Mesendoderm (in vitro differentiated cells): Measurements from ENCODE around the gene YPEL3.

ENCODE experiments used
- DNase-seq: peaks from one replicate; pipeline ENCODE4 v3.0.0; 2013
- H2AK5ac ChIP-seq: 2 replicates; pipeline ENCODE4 v1.6.1; 2013; ENCODE audit warnings: low read length, inconsistent platforms
- H2BK120ac ChIP-seq: 2 replicates; pipeline ENCODE4 v1.6.1; 2013; ENCODE audit warnings: low read depth, mild to moderate bottlenecking, low read length, moderate library complexity, mixed read lengths
- H2BK15ac ChIP-seq: replicated peaks from 2 replicates; pipeline ENCODE4 v1.6.1; 2013; ENCODE audit warnings: low read depth, mild to moderate bottlenecking, moderate library complexity
- H2BK5ac ChIP-seq: 2 replicates; pipeline ENCODE4 v1.6.1; 2013; ENCODE audit warnings: low read length, inconsistent platforms
- H3K18ac ChIP-seq: 2 replicates; pipeline ENCODE4 v1.6.1; 2013; ENCODE audit warnings: mild to moderate bottlenecking, low read length, mixed read lengths
- H3K23ac ChIP-seq: one replicate; pipeline ENCODE4 v1.6.1; 2013; ENCODE audit warnings: low read length
- H3K27ac ChIP-seq: 2 replicates; pipeline ENCODE4 v1.5.1; 2013; ENCODE audit warnings: low read depth, mild to moderate bottlenecking, inconsistent platforms, low read length, moderate library complexity
- H3K27me3 ChIP-seq: 2 replicates; pipeline ENCODE4 v1.6.1; 2013; ENCODE audit warnings: low read length, control low read depth, mild to moderate bottlenecking, inconsistent platforms; ENCODE audit not compliant: insufficient read depth, poor library complexity
- H3K36me3 ChIP-seq: 2 replicates; pipeline ENCODE4 v1.6.1; 2013; ENCODE audit warnings: low read length, inconsistent platforms; ENCODE audit not compliant: control insufficient read depth, insufficient read depth
- H3K4ac ChIP-seq: one replicate; pipeline ENCODE4 v1.6.1; 2013; ENCODE audit warnings: low read depth, mild to moderate bottlenecking, low read length, moderate library complexity
- H3K4me1 ChIP-seq: 2 replicates; pipeline ENCODE4 v1.6.1; 2013; ENCODE audit warnings: low read depth, low read length, inconsistent platforms; ENCODE audit not compliant: control insufficient read depth
- H3K4me2 ChIP-seq: 2 replicates; pipeline ENCODE4 v1.6.1; 2013; ENCODE audit warnings: low read length
- H3K4me3 ChIP-seq: 2 replicates; pipeline ENCODE4 v1.5.1; 2013; ENCODE audit warnings: mild to moderate bottlenecking, low read length
- H3K56ac ChIP-seq: one replicate; pipeline ENCODE4 v1.6.1; 2013; ENCODE audit warnings: low read length
- H3K79me1 ChIP-seq: 2 replicates; pipeline ENCODE4 v1.6.1; 2013; ENCODE audit warnings: low read length, inconsistent platforms
- H3K79me2 ChIP-seq: 2 replicates; pipeline ENCODE4 v1.6.1; 2013; ENCODE audit warnings: mild to moderate bottlenecking, low read length; ENCODE audit not compliant: control insufficient read depth, insufficient read depth
- H3K9ac ChIP-seq: 2 replicates; pipeline ENCODE4 v1.6.1; 2013; ENCODE audit warnings: low read length, inconsistent platforms
- H4K5ac ChIP-seq: one replicate; pipeline ENCODE4 v1.6.1; 2013; ENCODE audit warnings: low read length
- H4K8ac ChIP-seq: one replicate; pipeline ENCODE4 v1.6.1; 2013; ENCODE audit warnings: low read depth, mild to moderate bottlenecking, control low read depth, low read length, moderate library complexity
- WGBS: extraction: QIAGEN DNeasy Blood & Tissue Kit; methylation state at CpG from one replicate; pipeline ENCODE4 v1.1.7; 2013; ENCODE audit warnings: low lambda C conversion rate, missing lambda C conversion rate; ENCODE audit not compliant: insufficient coverage; ENCODE audit errors: extremely low coverage; 5-methylcytosine and 5-hydroxymethylcytosine counted together

YPEL3 gene

DNA sequence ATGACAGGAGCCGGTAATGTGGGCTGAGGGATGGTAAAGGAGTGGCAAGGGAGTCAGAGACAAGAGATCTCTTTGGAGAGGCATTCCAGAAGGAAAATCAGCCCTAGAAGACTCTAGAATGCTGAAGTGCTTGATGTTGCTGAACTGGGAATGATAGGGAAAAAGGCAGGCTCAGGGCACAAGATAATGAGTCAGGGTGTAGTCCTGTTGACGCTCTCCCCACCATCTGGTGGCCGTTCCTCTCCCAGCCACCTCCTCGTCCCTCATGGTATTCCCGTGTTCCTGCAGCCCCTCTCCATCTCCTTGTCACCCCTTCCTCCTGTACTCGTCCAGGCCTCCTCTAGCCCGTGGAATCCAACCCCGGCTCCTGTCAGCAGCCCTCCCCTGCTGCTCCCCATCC lies 41.6 kb downstream of the YPEL3 start:
- Histone ChIP-seq H3K4me2 (no peak overlapping the region), H2AK5ac (no peak overlapping the region), H3K4ac (no peak overlapping the region), H3K9ac (no peak overlapping the region), H4K5ac (no peak overlapping the region), H2BK5ac (no peak overlapping the region), H3K4me3 (no peak overlapping the region), H2BK120ac (no peak overlapping the region), H3K79me1 (no peaks in the 10 kb centered on the region), H3K79me2 (no peaks in the 10 kb centered on the region), H3K23ac (no peak overlapping the region), H3K18ac (no peak overlapping the region), H3K27ac (no peak overlapping the region), H4K8ac (no peak overlapping the region), H3K4me1 (no peaks in the 10 kb centered on the region), H3K36me3 (no peaks in the 10 kb centered on the region), H2BK15ac (no peak overlapping the region), H3K27me3 (no peaks in the 10 kb centered on the region), H3K56ac (no peak overlapping the region)
- DNase-seq = peak; percentile 26
- WGBS = no CpG with 5 or more reads among the region's 8 CpGs

DNA sequence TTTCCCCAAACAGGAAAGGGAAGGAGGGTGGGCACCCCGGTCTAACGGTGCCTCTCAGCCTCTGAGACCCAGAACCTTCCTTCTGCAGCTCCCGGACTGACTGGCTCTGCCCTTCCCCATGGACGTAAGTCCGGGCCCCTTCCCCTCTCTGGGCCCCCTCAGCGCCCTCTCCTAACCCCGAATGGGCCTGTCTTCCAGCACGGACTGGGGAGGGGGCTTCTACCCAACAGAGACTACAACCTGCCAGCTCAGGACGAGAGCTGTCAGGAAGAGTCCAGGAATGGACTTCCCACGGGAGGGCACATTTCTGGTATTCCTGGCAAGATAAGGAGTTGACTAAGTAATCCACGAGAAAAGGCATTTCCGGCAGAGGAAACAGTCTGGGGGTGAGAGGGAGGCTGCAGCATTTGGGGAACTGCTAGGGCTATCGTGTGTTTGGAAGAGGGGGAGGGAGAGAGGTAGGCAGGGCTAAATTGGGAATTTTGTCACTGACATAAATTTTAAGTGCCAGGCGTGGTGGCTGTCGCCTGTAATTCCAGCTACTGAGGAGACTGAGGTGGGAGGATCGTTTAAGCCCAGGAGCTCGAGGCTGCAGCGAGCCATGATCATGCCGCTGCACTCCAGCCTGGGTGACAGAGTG lies 42.5 kb downstream of the YPEL3 start:
- H4K8ac ChIP-seq = no peak overlapping the region
- H4K5ac ChIP-seq = no peak overlapping the region
- DNase-seq = peak; percentile 86
- peak overlapping the region; percentile 85 for H3K56ac ChIP-seq
- H2BK5ac ChIP-seq = no peak overlapping the region
- no peaks in the 10 kb centered on the region for H3K79me1 ChIP-seq
- H2BK120ac ChIP-seq = no peak overlapping the region
- no peak overlapping the region for H2BK15ac ChIP-seq
- H3K4me2 ChIP-seq = peak overlapping the region; percentile 59
- H3K23ac ChIP-seq = no peak overlapping the region
- H3K27ac ChIP-seq = no peak overlapping the region
- H3K4me1 ChIP-seq = no peaks in the 10 kb centered on the region
- H3K79me2 ChIP-seq = no peaks in the 10 kb centered on the region
- no peaks in the 10 kb centered on the region for H3K27me3 ChIP-seq
- H3K9ac ChIP-seq = peak overlapping the region; percentile 60
- H2AK5ac ChIP-seq = no peak overlapping the region
- no peak overlapping the region for H3K4ac ChIP-seq
- H3K4me3 ChIP-seq = peak overlapping the region; percentile 55
- H3K36me3 ChIP-seq = no peaks in the 10 kb centered on the region
- no CpG with 5 or more reads among the region's 19 CpGs for WGBS
- no peak overlapping the region for H3K18ac ChIP-seq

DNA sequence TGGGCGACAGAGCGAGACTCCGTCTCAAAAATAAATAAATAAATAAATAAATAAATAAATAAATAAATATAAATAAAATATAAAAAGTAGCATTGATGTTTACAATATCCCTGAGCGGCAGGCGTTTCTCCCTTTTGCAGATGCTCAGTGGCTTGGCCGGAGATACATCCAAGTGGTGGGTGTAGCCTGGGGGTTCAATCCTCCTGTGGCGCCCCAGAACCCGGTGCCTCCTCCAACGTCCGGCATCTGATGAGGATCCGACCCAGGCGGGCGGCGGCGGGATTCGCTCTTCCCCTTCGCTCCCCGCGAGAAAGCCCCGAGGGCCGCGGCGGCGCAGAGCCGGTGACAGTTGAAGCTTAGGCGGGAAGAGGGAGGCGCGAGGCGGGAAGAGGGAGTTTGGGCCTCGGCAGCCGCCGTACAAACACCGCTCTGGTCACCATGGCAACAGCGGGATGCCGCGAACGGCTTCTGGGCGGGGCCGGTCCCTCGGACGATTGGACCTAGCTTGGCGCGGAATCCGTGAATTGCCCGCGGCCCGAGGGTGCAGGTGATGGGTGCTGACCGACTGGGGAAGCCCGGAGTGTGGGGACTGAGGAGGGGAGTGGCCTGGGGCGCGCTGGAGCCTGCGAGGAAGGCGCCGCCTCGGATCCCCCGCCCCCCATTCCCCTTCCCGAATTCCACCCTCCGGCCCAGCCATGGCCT lies 43.2 kb downstream of the YPEL3 start:
- Histone ChIP-seq H2BK120ac (peak overlapping the region; percentile 89), H3K56ac (peak overlapping the region; percentile 85), H2AK5ac (no peak overlapping the region), H3K4me1 (no peaks in the 10 kb centered on the region), H2BK15ac (no peak overlapping the region), H3K79me1 (no peaks in the 10 kb centered on the region), H3K18ac (peak overlapping the region; percentile 54), H3K4me3 (peak overlapping the region; percentile 55), H3K4ac (no peak overlapping the region), H3K9ac (peak overlapping the region; percentile 65), H3K4me2 (peak overlapping the region; percentile 59), H3K79me2 (no peaks in the 10 kb centered on the region), H4K8ac (no peak overlapping the region), H3K36me3 (no peaks in the 10 kb centered on the region), H3K27ac (no peak overlapping the region), H2BK5ac (no peak overlapping the region), H3K27me3 (no peaks in the 10 kb centered on the region), H3K23ac (no peak overlapping the region), H4K5ac (no peak overlapping the region)
- no CpG with 5 or more reads among the region's 58 CpGs for WGBS
- peak; percentile 94 for DNase-seq

GRCh38 chr16:30051518-30051917 lies 44.5 kb downstream of the YPEL3 start:
- Histone ChIP-seq H2BK120ac (no peak overlapping the region), H3K4me3 (no peak overlapping the region), H3K27me3 (no peaks in the 10 kb centered on the region), H3K27ac (no peak overlapping the region), H2BK5ac (no peak overlapping the region), H3K9ac (no peak overlapping the region), H2BK15ac (no peak overlapping the region), H3K4ac (no peak overlapping the region), H3K79me1 (no peaks in the 10 kb centered on the region), H3K36me3 (no peaks in the 10 kb centered on the region), H2AK5ac (no peak overlapping the region), H3K4me2 (no peak overlapping the region), H3K18ac (no peak overlapping the region), H3K4me1 (no peaks in the 10 kb centered on the region), H4K5ac (no peak overlapping the region), H3K56ac (peak overlapping the region; percentile 25), H3K23ac (no peak overlapping the region), H3K79me2 (no peaks in the 10 kb centered on the region), H4K8ac (no peak overlapping the region)
- WGBS = no CpG with 5 or more reads among the region's 3 CpGs
- peak; percentile 86 for DNase-seq

- no peak for DNase-seq
- H2BK15ac ChIP-seq = no peak overlapping the region
- H3K9ac ChIP-seq = no peak overlapping the region
- H3K56ac ChIP-seq = no peak overlapping the region
- H3K4me3 ChIP-seq = no peak overlapping the region
- no peaks in the 10 kb centered on the region for H3K27me3 ChIP-seq
- no peak overlapping the region for H4K5ac ChIP-seq
- no peak overlapping the region for H3K4ac ChIP-seq
- H3K27ac ChIP-seq = no peak overlapping the region
- H2AK5ac ChIP-seq = no peak overlapping the region
- WGBS = no CpG with 5 or more reads among the region's 8 CpGs
- no peaks in the 10 kb centered on the region for H3K79me2 ChIP-seq
- H3K4me2 ChIP-seq = no peak overlapping the region
- H2BK5ac ChIP-seq = no peak overlapping the region
- no peak overlapping the region for H3K23ac ChIP-seq
- no peak overlapping the region for H3K18ac ChIP-seq
- no peaks in the 10 kb centered on the region for H3K36me3 ChIP-seq
- H4K8ac ChIP-seq = no peak overlapping the region
- no peaks in the 10 kb centered on the region for H3K4me1 ChIP-seq
- no peak overlapping the region for H2BK120ac ChIP-seq
- H3K79me1 ChIP-seq = no peaks in the 10 kb centered on the region
Measured at GRCh38 chr16:30049871-30050270, 46.1 kb downstream of the YPEL3 start.
